ENCODE results near the gene CAB39L.

Gene CAB39L

DNA sequence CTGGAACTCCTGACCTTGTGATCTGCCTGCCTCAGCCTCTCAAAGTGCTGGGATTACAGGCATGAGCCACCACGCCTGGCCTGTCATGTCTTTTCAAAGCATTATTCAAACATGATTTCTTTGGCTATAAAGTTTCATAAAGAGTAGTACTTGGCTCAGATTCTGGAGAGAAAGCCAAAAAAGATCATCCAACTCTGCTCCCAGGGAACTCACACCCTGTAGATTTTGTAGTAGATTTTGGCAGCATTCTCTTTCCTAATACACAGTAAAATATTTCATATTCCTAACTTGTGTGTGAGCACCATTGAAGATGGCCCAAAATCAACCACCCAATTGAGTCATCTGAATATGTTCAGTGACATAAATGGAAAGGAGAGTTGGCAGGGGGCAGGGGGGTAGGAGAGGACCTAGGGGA is 48.4 kb downstream of the CAB39L start:
- peak overlapping the region in 1 of 3 experiments; percentile 33 for H3K27ac Mint-ChIP-seq
- no peaks in the 10 kb centered on the region for H3K36me3 Mint-ChIP-seq (ENCODE audit: low read depth)
- TF ChIP-seq, protein P1, sequence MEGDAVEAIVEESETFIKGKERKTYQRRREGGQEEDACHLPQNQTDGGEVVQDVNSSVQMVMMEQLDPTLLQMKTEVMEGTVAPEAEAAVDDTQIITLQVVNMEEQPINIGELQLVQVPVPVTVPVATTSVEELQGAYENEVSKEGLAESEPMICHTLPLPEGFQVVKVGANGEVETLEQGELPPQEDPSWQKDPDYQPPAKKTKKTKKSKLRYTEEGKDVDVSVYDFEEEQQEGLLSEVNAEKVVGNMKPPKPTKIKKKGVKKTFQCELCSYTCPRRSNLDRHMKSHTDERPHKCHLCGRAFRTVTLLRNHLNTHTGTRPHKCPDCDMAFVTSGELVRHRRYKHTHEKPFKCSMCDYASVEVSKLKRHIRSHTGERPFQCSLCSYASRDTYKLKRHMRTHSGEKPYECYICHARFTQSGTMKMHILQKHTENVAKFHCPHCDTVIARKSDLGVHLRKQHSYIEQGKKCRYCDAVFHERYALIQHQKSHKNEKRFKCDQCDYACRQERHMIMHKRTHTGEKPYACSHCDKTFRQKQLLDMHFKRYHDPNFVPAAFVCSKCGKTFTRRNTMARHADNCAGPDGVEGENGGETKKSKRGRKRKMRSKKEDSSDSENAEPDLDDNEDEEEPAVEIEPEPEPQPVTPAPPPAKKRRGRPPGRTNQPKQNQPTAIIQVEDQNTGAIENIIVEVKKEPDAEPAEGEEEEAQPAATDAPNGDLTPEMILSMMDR (IDR thresholded peaks at IDR 0.05; ENCODE audit: unreplicated experiment in 3 of 3): no peak
- H3K4me3 Mint-ChIP-seq: no peak overlapping the region
- peaks cover 5% of the 10 kb centered on the region for H3K9me3 Mint-ChIP-seq
- H3K27me3 Mint-ChIP-seq (ENCODE audit: low read depth): peaks cover 3% of the 10 kb centered on the region
- peaks cover 5% of the 10 kb centered on the region for H3K4me1 Mint-ChIP-seq

DNA sequence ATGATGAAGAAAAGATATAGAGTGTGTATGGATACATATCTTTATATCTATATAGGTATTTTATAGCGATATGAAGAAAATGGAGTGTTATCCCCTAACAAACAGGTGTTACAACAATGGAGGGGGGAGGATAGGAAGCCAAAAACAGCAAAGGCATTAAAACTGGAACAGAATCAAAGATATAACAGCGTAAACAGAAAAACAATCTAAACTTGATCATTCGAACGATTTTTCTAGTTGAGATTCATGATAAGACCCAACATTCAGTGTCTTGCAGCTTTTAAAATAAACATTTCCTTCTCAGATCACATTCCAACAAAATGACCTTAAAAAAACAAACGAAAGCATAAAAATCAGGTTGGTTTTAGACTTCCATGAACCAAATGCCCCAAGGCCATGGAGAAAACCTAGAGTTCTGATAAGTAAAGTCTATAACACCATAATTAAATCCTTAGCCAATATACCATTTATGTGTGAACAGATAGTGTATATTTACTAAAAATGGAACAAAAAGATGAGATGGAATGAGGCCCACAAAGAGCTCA is 55.7 kb downstream of the CAB39L start:
- Mint-ChIP-seq H3K27me3 (ENCODE audit: low read depth) (no peaks in the 10 kb centered on the region), H3K36me3 (ENCODE audit: low read depth) (peaks cover 11% of the 10 kb centered on the region), H3K4me3 (no peak overlapping the region), H3K27ac (no peak overlapping the region), H3K4me1 (no peaks in the 10 kb centered on the region), H3K9me3 (peaks cover 18% of the 10 kb centered on the region)
- TF ChIP-seq, protein P1 (IDR thresholded peaks at IDR 0.05; ENCODE audit: unreplicated experiment in 3 of 3): no peak

DNA sequence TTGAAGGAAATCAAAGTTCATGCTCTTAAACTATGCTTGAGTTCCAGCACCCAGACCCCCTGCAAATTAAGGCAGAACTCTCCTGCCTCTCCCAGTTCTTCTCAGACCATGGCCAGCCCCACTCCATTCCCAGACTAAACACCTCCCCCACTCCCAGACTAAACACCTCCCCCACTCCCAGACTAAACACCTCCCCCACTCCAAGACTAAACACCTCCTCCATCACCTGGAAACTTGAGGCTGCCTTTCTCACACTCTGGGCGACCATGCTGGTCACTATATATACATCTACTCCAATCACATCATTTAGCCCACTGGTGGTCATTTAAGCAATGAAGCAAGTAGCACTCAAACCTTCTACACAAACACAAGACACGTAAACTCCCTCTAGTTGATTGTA is 57.2 kb downstream of the CAB39L start:
- H3K4me1 Mint-ChIP-seq: no peaks in the 10 kb centered on the region
- no peaks in the 10 kb centered on the region for H3K27me3 Mint-ChIP-seq (ENCODE audit: low read depth)
- TF ChIP-seq, protein P1 (IDR thresholded peaks at IDR 0.05; ENCODE audit: unreplicated experiment in 3 of 3): no peak
- H3K27ac Mint-ChIP-seq: no peak overlapping the region
- H3K36me3 Mint-ChIP-seq (ENCODE audit: low read depth): peaks cover 14% of the 10 kb centered on the region
- peaks cover 15% of the 10 kb centered on the region for H3K9me3 Mint-ChIP-seq
- H3K4me3 Mint-ChIP-seq: no peak overlapping the region

DNA sequence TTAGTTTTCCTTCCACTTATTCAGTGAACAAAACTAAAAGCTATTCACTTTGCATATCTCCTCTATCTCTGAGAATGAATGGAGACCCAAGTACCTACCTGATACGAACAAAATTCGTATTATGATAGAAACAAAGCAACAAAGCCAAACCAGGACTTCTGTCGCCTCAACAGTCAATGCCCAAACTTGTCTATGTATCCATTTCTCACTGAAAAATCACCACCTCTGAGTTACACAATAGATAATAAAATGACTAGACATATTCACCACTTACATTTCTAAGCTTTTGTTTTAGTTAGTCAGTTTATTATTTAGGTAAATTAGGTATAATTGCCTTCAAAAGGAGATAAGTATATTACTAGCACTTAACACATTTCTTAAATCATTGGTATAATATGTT is 67.7 kb downstream of the CAB39L start:
- peaks cover 21% of the 10 kb centered on the region for H3K27me3 Mint-ChIP-seq (ENCODE audit: low read depth)
- H3K4me1 Mint-ChIP-seq: peaks cover 28% of the 10 kb centered on the region
- H3K4me3 Mint-ChIP-seq: no peak overlapping the region
- H3K9me3 Mint-ChIP-seq: no peaks in the 10 kb centered on the region
- TF ChIP-seq, protein P1 (IDR thresholded peaks at IDR 0.05; ENCODE audit: unreplicated experiment in 3 of 3): no peak
- H3K27ac Mint-ChIP-seq: no peak overlapping the region
- H3K36me3 Mint-ChIP-seq (ENCODE audit: low read depth): no peaks in the 10 kb centered on the region

DNA sequence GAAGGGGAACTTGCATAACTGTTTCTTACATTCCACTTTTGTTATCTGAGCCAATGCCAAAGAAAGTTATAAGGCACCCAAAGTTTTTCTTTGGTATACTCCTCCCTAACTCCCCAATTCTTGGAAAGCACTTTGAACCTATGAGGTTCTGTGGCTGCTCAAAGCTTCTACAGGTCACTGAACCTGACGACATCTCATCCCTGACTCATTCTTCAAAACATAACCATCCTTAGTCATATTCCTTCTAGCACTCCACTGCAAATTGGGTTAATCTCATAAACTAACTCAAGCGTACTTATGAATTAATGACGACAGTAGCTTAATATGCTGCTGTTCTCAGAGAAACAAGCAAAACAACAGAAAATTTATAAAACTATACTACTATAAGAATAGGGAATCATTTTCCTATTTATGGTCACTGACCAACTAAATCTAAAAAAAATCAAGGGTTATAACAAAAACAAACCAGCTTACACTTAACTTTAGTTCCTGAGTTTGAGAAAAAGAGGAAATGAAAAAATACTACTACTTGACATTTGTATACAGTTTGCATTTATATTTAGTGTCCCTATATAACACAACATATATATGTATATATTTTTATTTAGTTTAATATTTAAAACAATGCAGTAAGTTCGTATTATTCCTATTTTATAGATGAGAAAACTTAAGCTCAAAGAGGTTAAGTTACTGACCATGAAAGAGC is 69.1 kb downstream of the CAB39L start:
- Mint-ChIP-seq H3K9me3 (no peaks in the 10 kb centered on the region), H3K36me3 (ENCODE audit: low read depth) (no peaks in the 10 kb centered on the region), H3K4me1 (peaks cover 33% of the 10 kb centered on the region), H3K27ac (peak overlapping the region in 2 of 3 experiments; percentile 2 to 26), H3K4me3 (no peak overlapping the region), H3K27me3 (ENCODE audit: low read depth) (peaks cover 19% of the 10 kb centered on the region)
- TF ChIP-seq, protein P1 (IDR thresholded peaks at IDR 0.05; ENCODE audit: unreplicated experiment in 3 of 3): no peak

DNA sequence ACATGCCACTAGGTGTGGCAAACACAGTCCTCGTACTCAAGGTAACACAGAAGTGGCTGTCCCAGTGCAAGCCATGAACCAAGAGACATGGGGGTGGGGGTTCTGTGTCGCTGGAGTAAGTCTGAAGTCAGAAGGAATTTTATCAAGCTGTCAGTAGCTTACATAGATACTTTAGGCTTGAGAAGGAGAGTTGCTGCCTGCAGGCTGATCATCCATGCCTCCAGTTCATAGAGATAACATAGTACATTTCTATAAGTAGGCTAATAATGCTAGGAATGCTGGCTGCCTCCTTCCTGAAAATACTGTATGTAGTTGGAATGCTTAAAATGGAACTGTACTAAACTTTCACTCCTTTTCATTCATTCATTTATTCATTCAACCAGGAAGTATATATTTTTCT is 70.1 kb downstream of the CAB39L start:
- no peaks in the 10 kb centered on the region for H3K9me3 Mint-ChIP-seq
- no peak overlapping the region for H3K4me3 Mint-ChIP-seq
- H3K27ac Mint-ChIP-seq: peak overlapping the region; percentile 42 to 77 (median 52)
- no peaks in the 10 kb centered on the region for H3K36me3 Mint-ChIP-seq (ENCODE audit: low read depth)
- peaks cover 33% of the 10 kb centered on the region for H3K4me1 Mint-ChIP-seq
- TF ChIP-seq, protein P1 (IDR thresholded peaks at IDR 0.05; ENCODE audit: unreplicated experiment in 3 of 3): no peak
- peaks cover 23% of the 10 kb centered on the region for H3K27me3 Mint-ChIP-seq (ENCODE audit: low read depth)
